ENCODE measurements around the gene SCG5. TPM values are rescaled to one million over a fixed set of nuclear protein-coding genes. Genes with fewer than 3 reads are reported as not detected.

Gene SCG5
- total and polyA plus RNA-seq, 2 donors (not counting 1 experiment from before 2014, with no cell fraction given) = 0.18 TPM; not detected in 1

DNA sequence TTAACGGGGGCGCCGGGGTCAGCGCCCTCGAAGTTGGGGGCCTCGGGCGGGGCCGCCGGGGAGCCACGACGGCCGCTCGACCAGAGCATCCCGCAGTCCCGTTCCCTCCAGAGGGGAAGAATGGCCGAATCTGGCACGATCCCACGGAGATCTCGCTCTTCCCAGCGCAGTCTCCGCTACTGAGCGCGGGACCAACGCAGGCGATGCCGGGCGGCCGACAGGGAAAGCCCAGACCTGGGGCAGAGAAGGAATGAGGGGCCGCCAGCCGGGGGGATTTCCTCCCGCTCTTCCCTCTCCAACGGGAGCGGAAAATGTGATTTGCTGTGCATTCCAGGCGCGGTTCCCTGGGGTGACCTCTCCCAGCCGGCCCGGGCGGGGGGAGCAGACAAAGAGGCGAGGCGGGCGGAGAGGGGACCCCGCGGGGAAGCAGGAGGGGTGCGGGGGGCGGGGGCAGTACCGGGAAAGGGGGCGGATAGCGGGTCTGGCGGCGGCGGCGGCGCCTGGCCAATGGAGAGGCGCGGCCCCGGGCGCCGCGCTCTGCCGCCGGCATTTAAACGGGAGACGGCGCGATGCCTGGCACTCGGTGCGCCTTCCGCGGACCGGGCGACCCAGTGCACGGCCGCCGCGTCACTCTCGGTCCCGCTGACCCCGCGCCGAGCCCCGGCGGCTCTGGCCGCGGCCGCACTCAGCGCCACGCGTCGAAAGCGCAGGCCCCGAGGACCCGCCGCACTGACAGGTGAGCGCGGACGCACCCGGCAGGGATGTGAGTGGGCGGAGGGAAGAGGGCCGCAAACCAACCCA, 76.1 kb downstream of the SCG5 start, which contains the start of gene GREM1:
Gene GREM1 (plus strand): TSS at position 579 of the 801 bp plus-strand sequence. CDS start 12,687 bp downstream, outside the sequence.
- ATAC-seq (ENCODE audit: low read depth) (no peak), DNase-seq (no peak)
- peaks cover 31 to 32% of the 10 kb centered on the region in 2 donors for H3K4me1 ChIP-seq (ENCODE audit: control insufficient read depth in 2 of 2, insufficient read depth in 2 of 2, low read length in 2 of 2)
- CTCF ChIA-PET = no interaction called here
- Mint-ChIP-seq H3K9me3 (ENCODE audit: insufficient read depth) (no peaks in the 10 kb centered on the region), H3K4me1 (peaks cover 34% of the 10 kb centered on the region), H3K4me3 (peak within 1 kb of the TSS; percentile 77), H3K27ac (no peak within 1 kb of the TSS), H3K27me3 (peaks cover 49% of the 10 kb centered on the region)
- peak within 1 kb of the TSS; percentile 35 for H3K9ac ChIP-seq (ENCODE audit: low read length)
- peaks cover 0 to 16% (median 0%) of the 10 kb centered on the region in 3 donors for H3K9me3 ChIP-seq (ENCODE audit: control extremely low read depth in 1 of 3, control insufficient read depth in 2 of 3, insufficient read depth in 1 of 3, low read length in 2 of 3)
- peak within 1 kb of the TSS; percentile 65 for H3K4me2 ChIP-seq (replicated peaks; ENCODE audit: low read depth, low read length, poor library complexity, severe bottlenecking)
- TF ChIP-seq EZH2 (IDR thresholded peaks at IDR 0.05; ENCODE audit: borderline replicate concordance, insufficient read depth, low read depth, low read length, poor library complexity, severe bottlenecking) (no peak), CTCF (IDR thresholded peaks at IDR 0.05) (no peak)
- no peaks in the 10 kb centered on the region for H4K20me1 ChIP-seq (ENCODE audit: control insufficient read depth, insufficient read depth, low read length, poor library complexity, severe bottlenecking)
- POLR2A ChIA-PET = no interaction called here
- no peak within 1 kb of the TSS for H3K27ac ChIP-seq (ENCODE audit: low read length in 2 of 2)
- H3K4me3 ChIP-seq (ENCODE audit: control extremely low read depth in 1 of 5, extremely low read depth in 1 of 5, insufficient read depth in 1 of 5, low read depth in 2 of 5, low read length in 4 of 5) = peak within 1 kb of the TSS in 4 of 5 experiments; percentile 8 to 52 (median 18)
- intact Hi-C loops (cut with micrococcal nuclease) = no loop called here
- peaks cover 0 to 58% (median 40%) of the 10 kb centered on the region in 4 experiments for H3K27me3 ChIP-seq (replicated peaks in 1 of 4; ENCODE audit: control extremely low read depth in 1 of 4, control insufficient read depth in 3 of 4, insufficient read depth in 4 of 4, low read length in 3 of 4)
- no peaks in the 10 kb centered on the region for H3K79me2 ChIP-seq (ENCODE audit: control insufficient read depth, insufficient read depth, low read length)
- 5% methylated on average over 97 of the region's 99 CpGs for WGBS (ENCODE audit: insufficient coverage)
- no peaks in the 10 kb centered on the region for H3K36me3 ChIP-seq (replicated peaks in 1 of 2; ENCODE audit: control extremely low read depth in 1 of 2, control insufficient read depth in 1 of 2, extremely low read depth in 1 of 2, insufficient read depth in 2 of 2, low read length in 1 of 2)
- peak within 1 kb of the TSS; percentile 43 for H2AFZ ChIP-seq (ENCODE audit: insufficient read depth, low read depth, low read length, poor library complexity, severe bottlenecking)
